OCI-LY7 (cell line): ENCODE data around the gene FGD2. TPM values are rescaled to one million over a fixed set of nuclear protein-coding genes. Genes with fewer than 3 reads are reported as not detected.

Source experiments
- Bru-seq: library from RNA; stranded (reverse); fragments of 400-500 nt; gene quantifications from one replicate; lab custom pipeline; 2021; lab: Mats Ljungman, UMichigan
- BruChase-seq, 2 experiments: library from RNA; stranded (reverse); fragments of 400-500 nt; gene quantifications; one replicate each; lab custom pipeline; 2021; lab: Mats Ljungman, UMichigan
- BruUV-seq: library from RNA; stranded (reverse); fragments of 400-500 nt; replicated peaks from 2 replicates; lab custom pipeline; 2021; lab: Mats Ljungman, UMichigan
- CTCF ChIA-PET: fragments of 300-600 bp; sonication (Branson Sonifier 250); formaldehyde crosslinking; loops from one replicate; lab custom pipeline; 2022; ENCODE audit warnings: antibody characterized with exemption; ENCODE audit not compliant: unreplicated experiment; lab: Charles Lee
- POLR2A ChIA-PET: fragments of 300-600 bp; sonication (Branson Sonifier 250); formaldehyde crosslinking; loops from one replicate; lab custom pipeline; 2022; ENCODE audit warnings: antibody characterized with exemption; lab: Charles Lee
- DNase-seq: peaks from one replicate; pipeline ENCODE4 v3.0.0-alpha.2; 2015; ENCODE audit warnings: low spot score
- H2AFZ ChIP-seq: fragments of 200-600 bp; sonication (generic), shearing (Covaris generic); 2 replicates; pipeline ENCODE4 v1.6.1; 2014; ENCODE audit warnings: mild to moderate bottlenecking, antibody characterized with exemption, low read length, moderate library complexity
- H3K27ac ChIP-seq: fragments of 200-600 bp; sonication (generic); 2 replicates; pipeline ENCODE4 v1.5.1; 2014; ENCODE audit warnings: mixed run types, low read depth, mild to moderate bottlenecking, moderate library complexity, low read length, inconsistent platforms; ENCODE audit not compliant: poor library complexity, severe bottlenecking
- H3K36me3 ChIP-seq: fragments of 200-600 bp; sonication (generic); 2 replicates; pipeline ENCODE4 v1.6.1; 2014; ENCODE audit warnings: mild to moderate bottlenecking, antibody characterized with exemption, low read length, moderate library complexity, mixed read lengths; ENCODE audit not compliant: insufficient read depth
- H3K4me1 ChIP-seq: fragments of 200-600 bp; sonication (generic); 2 replicates; pipeline ENCODE4 v1.5.1; 2014; ENCODE audit warnings: mild to moderate bottlenecking, low read length; ENCODE audit not compliant: insufficient read depth, poor library complexity, severe bottlenecking
- H3K4me2 ChIP-seq: fragments of 200-600 bp; sonication (generic); 2 replicates; pipeline ENCODE4 v1.6.1; 2014; ENCODE audit warnings: mild to moderate bottlenecking, low read length
- H3K4me3 ChIP-seq: fragments of 200-600 bp; sonication (generic); 2 replicates; pipeline ENCODE4 v1.5.1; 2014; ENCODE audit warnings: mild to moderate bottlenecking, low read depth, low read length; ENCODE audit not compliant: poor library complexity, severe bottlenecking
- H3K79me2 ChIP-seq: fragments of 200-600 bp; sonication (generic); 2 replicates; pipeline ENCODE4 v1.6.1; 2016; ENCODE audit warnings: low read depth, mild to moderate bottlenecking, low read length, moderate library complexity, mixed read lengths; ENCODE audit not compliant: insufficient read depth
- H3K9me2 ChIP-seq: fragments of 200-600 bp; sonication (generic); 2 replicates; pipeline ENCODE4 v1.6.1; 2016; ENCODE audit warnings: mild to moderate bottlenecking, low read length, mixed read lengths; ENCODE audit not compliant: insufficient read depth
- H3K9me3 ChIP-seq: fragments of 200-600 bp; sonication (generic); 2 replicates; pipeline ENCODE4 v1.6.1; 2014; ENCODE audit warnings: mild to moderate bottlenecking, mixed run types, low read length, mixed read lengths
- H4K20me1 ChIP-seq: fragments of 200-600 bp; sonication (generic); 2 replicates; pipeline ENCODE4 v1.6.1; 2014; ENCODE audit warnings: mild to moderate bottlenecking, antibody characterized with exemption, low read length, moderate library complexity, mixed read lengths; ENCODE audit not compliant: insufficient read depth
- CTCF ChIP-seq: fragments of 200-600 bp; sonication (generic); conservative IDR thresholded peaks from 2 replicates; pipeline ENCODE4 v1.5.1; 2014; ENCODE audit warnings: mild to moderate bottlenecking, antibody characterized with exemption, low read length, moderate library complexity, mixed read lengths
- EZH2phosphoT487 ChIP-seq: fragments of 200-600 bp; sonication (generic); IDR thresholded peaks from 2 replicates; pipeline ENCODE4 v1.6.1; 2018; ENCODE audit warnings: low read depth, borderline replicate concordance, mild to moderate bottlenecking, mixed run types, antibody characterized with exemption, low read length, moderate library complexity, mixed read lengths
- intact Hi-C: fragments of 100-400 bp; cut with micrococcal nuclease; formaldehyde crosslinking; loops from one replicate; pipeline ENCODE4 v1.10.0; 2022; ENCODE audit not compliant: unreplicated experiment
- long read RNA-seq: library from polyadenylated mRNA; stranded (forward); transcript quantifications from one replicate; pipeline ENCODE4 v2.0.0, GENCODE V29; 2022
- total RNA-seq, 2 experiments: library from RNA; depleted of rRNA in 1 of 2; stranded (reverse); fragments of >200 nt in 1 of 2; shearing (Covaris generic) in 1 of 2; gene quantifications; 2 replicates each; pipeline ENCODE4 v1.2.3, GENCODE V29; 2014 to 2022

Gene FGD2
- total RNA-seq (2014; rRNA removed; shearing (Covaris generic)), result 23.8 and 27.8 TPM in 2 replicates
- 45.7 and 48.6 TPM in 2 replicates for total RNA-seq (2022)
- percentile 63 among the genes with signal in this experiment for Bru-seq, nascent RNA
- BruChase-seq, experiment 1, labeled RNA remaining after a 6-hour chase, result percentile 76 among the genes with signal in this experiment
- BruChase-seq, experiment 2, labeled RNA remaining after a 2-hour chase, result percentile 70 among the genes with signal in this experiment
- long read RNA-seq, partial matches to known transcripts, result 0 of 9 reads
- long read RNA-seq, other reads (novel, unspliced or antisense), result 5 of 9 reads

GRCh38 chr6:37005061-37005810 lies at the start of gene FGD2:
Gene FGD2, plus strand, starts transcription at chr6:37005655. Its CDS starts 163 bp downstream, at chr6:37005818.
- no peaks in the 10 kb centered on the region for H3K9me2 ChIP-seq
- peak within 1 kb of the TSS; percentile 86 for H3K4me2 ChIP-seq
- peak within 1 kb of the TSS; percentile 70 for H3K4me3 ChIP-seq
- peak within 1 kb of the TSS; percentile 70 for H3K27ac ChIP-seq
- peaks cover 7% of the 10 kb centered on the region; the same call in 1 of the 2 replicates for H3K36me3 ChIP-seq
- BruUV-seq, result no TSS peak
- ChIA-PET CTCF (interaction anchor here (0.6 to 2.6 kb wide), 3 partner anchors 13 to 419 kb away, joined by 3 to 19 read pairs (median 3); no protein-coding TSS in a partner anchor), POLR2A (interaction anchor here (0.7 to 4.1 kb wide), 6 partner anchors 8 to 130 kb away, joined by 3 to 32 read pairs (median 12); partner anchors contain the start of genes MTCH1, PI16 and PPIL1)
- no peaks in the 10 kb centered on the region for H4K20me1 ChIP-seq
- H2AFZ ChIP-seq, result peak within 1 kb of the TSS; percentile 84; the same call in 1 of the 2 replicates
- peak; percentile 90 for DNase-seq
- intact Hi-C loops, result loop anchor here (10.0 kb wide), 1 partner anchor 410 kb away; the partner anchor contains the start of gene SRSF3
- H3K79me2 ChIP-seq, result no peaks in the 10 kb centered on the region; the same call in 1 of the 2 replicates
- TF ChIP-seq CTCF, result no peak
- TF ChIP-seq EZH2phosphoT487, result no peak
- peaks cover 65% of the 10 kb centered on the region for H3K4me1 ChIP-seq
- no peaks in the 10 kb centered on the region for H3K9me3 ChIP-seq

GRCh38 chr6:36955671-36956445 lies 49.6 kb upstream of the FGD2 start:
- H3K4me3 ChIP-seq, result no peak overlapping the region
- H3K36me3 ChIP-seq, result no peaks in the 10 kb centered on the region
- ChIA-PET POLR2A (interaction anchor here (0.7 to 1.8 kb wide), 3 partner anchors 30 to 66 kb away, joined by 3 to 5 read pairs (median 4); partner anchors contain the start of genes FGD2 and MTCH1), CTCF (interaction anchor here (0.7 kb wide), 1 partner anchor 22 kb away, joined by 6 read pairs; no protein-coding TSS in a partner anchor)
- H3K27ac ChIP-seq, result no peak overlapping the region
- peaks cover 20% of the 10 kb centered on the region for H3K4me1 ChIP-seq
- TF ChIP-seq EZH2phosphoT487, result no peak
- no peak for TF ChIP-seq CTCF
- no peaks in the 10 kb centered on the region for H3K9me2 ChIP-seq
- BruUV-seq, result no TSS peak
- intact Hi-C loops, result no loop called here
- peak overlapping the region; percentile 45 for H3K4me2 ChIP-seq
- H3K79me2 ChIP-seq, result no peaks in the 10 kb centered on the region
- H4K20me1 ChIP-seq, result no peaks in the 10 kb centered on the region
- H3K9me3 ChIP-seq, result no peaks in the 10 kb centered on the region
- peak; percentile 41 for DNase-seq
- H2AFZ ChIP-seq, result peak overlapping the region; percentile 56
